Measurements from ENCODE around the gene RYR3. TPM values are rescaled to one million over a fixed set of nuclear protein-coding genes. Genes with fewer than 3 reads are reported as not detected.

The RYR3 gene
- total and polyA plus RNA-seq, 10 of the 15 experiments (the other 5 are each of a cell fraction or from before 2014, with no cell fraction given) = under 0.01 to 0.44 (median 0.16) TPM; not detected in 5

DNA sequence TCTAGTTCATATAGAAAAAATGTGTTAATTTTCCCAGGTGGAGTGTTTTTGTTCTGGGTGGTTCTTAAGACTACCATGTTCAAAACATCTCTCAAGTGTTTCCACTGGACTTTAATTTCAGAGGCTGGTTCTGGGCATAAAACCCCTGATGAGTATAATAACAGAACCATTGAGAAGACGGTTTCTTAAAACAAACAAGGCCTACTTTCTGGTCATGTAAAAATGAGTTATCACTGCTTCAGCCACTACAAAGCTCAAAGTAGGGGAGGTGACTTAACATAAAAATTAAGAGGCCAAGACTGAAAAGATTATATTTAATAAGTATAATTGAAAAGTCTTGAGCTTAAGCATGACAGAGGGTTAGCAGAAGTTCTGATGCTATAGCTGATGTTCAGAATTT lies 33.8 kb downstream of the RYR3 start:
- DNase-seq (ENCODE audit: low read depth, low spot score) (no peak), ATAC-seq (peak; percentile 68), FAIRE-seq (no peak)
- RAD21 ChIA-PET (ENCODE audit: unreplicated experiment) = interaction anchor here (0.8 to 2.1 kb wide), 2 partner anchors 21 to 31 kb away, joined by 3 to 13 read pairs; no protein-coding TSS in a partner anchor
- TF ChIP-seq ZNF622 (IDR thresholded peaks at IDR 0.05) (no peak), POU2F2 (IDR thresholded peaks at IDR 0.05; ENCODE audit: borderline replicate concordance, low read depth, low read length) (no peak), POLR2AphosphoS2 (IDR thresholded peaks at IDR 0.05; ENCODE audit: low read depth, low read length) (no peak), ZNF217 (IDR thresholded peaks at IDR 0.05) (0 out of 2 replicates have a peak, but pooled peaks have one; percentile 18)
- TF ChIP-seq, protein P1, sequence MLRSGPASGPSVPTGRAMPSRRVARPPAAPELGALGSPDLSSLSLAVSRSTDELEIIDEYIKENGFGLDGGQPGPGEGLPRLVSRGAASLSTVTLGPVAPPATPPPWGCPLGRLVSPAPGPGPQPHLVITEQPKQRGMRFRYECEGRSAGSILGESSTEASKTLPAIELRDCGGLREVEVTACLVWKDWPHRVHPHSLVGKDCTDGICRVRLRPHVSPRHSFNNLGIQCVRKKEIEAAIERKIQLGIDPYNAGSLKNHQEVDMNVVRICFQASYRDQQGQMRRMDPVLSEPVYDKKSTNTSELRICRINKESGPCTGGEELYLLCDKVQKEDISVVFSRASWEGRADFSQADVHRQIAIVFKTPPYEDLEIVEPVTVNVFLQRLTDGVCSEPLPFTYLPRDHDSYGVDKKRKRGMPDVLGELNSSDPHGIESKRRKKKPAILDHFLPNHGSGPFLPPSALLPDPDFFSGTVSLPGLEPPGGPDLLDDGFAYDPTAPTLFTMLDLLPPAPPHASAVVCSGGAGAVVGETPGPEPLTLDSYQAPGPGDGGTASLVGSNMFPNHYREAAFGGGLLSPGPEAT (IDR thresholded peaks at IDR 0.05; ENCODE audit: low read depth) = 0 out of 2 replicates have a peak, but pooled peaks have one; percentile 15
- TF ChIP-seq, protein P2, sequence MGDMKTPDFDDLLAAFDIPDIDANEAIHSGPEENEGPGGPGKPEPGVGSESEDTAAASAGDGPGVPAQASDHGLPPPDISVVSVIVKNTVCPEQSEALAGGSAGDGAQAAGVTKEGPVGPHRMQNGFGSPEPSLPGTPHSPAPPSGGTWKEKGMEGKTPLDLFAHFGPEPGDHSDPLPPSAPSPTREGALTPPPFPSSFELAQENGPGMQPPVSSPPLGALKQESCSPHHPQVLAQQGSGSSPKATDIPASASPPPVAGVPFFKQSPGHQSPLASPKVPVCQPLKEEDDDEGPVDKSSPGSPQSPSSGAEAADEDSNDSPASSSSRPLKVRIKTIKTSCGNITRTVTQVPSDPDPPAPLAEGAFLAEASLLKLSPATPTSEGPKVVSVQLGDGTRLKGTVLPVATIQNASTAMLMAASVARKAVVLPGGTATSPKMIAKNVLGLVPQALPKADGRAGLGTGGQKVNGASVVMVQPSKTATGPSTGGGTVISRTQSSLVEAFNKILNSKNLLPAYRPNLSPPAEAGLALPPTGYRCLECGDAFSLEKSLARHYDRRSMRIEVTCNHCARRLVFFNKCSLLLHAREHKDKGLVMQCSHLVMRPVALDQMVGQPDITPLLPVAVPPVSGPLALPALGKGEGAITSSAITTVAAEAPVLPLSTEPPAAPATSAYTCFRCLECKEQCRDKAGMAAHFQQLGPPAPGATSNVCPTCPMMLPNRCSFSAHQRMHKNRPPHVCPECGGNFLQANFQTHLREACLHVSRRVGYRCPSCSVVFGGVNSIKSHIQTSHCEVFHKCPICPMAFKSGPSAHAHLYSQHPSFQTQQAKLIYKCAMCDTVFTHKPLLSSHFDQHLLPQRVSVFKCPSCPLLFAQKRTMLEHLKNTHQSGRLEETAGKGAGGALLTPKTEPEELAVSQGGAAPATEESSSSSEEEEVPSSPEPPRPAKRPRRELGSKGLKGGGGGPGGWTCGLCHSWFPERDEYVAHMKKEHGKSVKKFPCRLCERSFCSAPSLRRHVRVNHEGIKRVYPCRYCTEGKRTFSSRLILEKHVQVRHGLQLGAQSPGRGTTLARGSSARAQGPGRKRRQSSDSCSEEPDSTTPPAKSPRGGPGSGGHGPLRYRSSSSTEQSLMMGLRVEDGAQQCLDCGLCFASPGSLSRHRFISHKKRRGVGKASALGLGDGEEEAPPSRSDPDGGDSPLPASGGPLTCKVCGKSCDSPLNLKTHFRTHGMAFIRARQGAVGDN (IDR thresholded peaks at IDR 0.05) = no peak
- CTCF ChIA-PET = interaction anchor here (0.6 to 1.3 kb wide), 8 partner anchors 9 to 98 kb away, joined by 3 to 4 read pairs (median 3); no protein-coding TSS in a partner anchor
- H3K9ac ChIP-seq (ENCODE audit: control insufficient read depth, insufficient read depth, low read length) = no peak overlapping the region
- H3K9me3 ChIP-seq (replicated peaks; ENCODE audit: control insufficient read depth, insufficient read depth, low read length) = no peaks in the 10 kb centered on the region
- no TSS peak for BruUV-seq (replicated peaks)
- H3K36me3 ChIP-seq (ENCODE audit: control insufficient read depth in 2 of 2, insufficient read depth in 2 of 2, low read length in 1 of 2) = no peaks in the 10 kb centered on the region
- no peak overlapping the region for H3K4me2 ChIP-seq (ENCODE audit: control insufficient read depth, insufficient read depth)
- SMC1A ChIA-PET (ENCODE audit: uncharacterized antibody, unreplicated experiment) = interaction anchor here (1.0 to 3.3 kb wide), 7 partner anchors 13 to 52 kb away, joined by 3 to 20 read pairs (median 5); no protein-coding TSS in a partner anchor
- H2AFZ ChIP-seq (ENCODE audit: control insufficient read depth, low read depth, low read length) = no peak overlapping the region
- POLR2A ChIA-PET = interaction anchor here (0.8 to 1.7 kb wide), 2 partner anchors 8 to 21 kb away, joined by 3 to 6 read pairs; no protein-coding TSS in a partner anchor
- H3K27ac ChIP-seq (ENCODE audit: control insufficient read depth, insufficient read depth) = no peak overlapping the region
- intact Hi-C loops (cut with micrococcal nuclease; ENCODE audit: unreplicated experiment) = no loop called here
- no peaks in the 10 kb centered on the region for H3K79me2 ChIP-seq (ENCODE audit: control insufficient read depth, insufficient read depth, low read length)
- H3K4me1 ChIP-seq (ENCODE audit: control insufficient read depth, insufficient read depth, low read length) = peaks cover 5% of the 10 kb centered on the region
- H3K27me3 ChIP-seq (replicated peaks in 1 of 2; ENCODE audit: control insufficient read depth in 2 of 2, insufficient read depth in 2 of 2, low read length in 1 of 2) = no peaks in the 10 kb centered on the region
- in situ Hi-C loops (cut with MboI) = no loop called here
- no peaks in the 10 kb centered on the region for H4K20me1 ChIP-seq (ENCODE audit: control insufficient read depth, insufficient read depth)
- no peak overlapping the region for H3K4me3 ChIP-seq
- 0% methylated on average over 1 of the region's 1 CpG for WGBS (ENCODE audit: insufficient coverage, insufficient replicate concordance, low lambda C conversion rate, missing lambda C conversion rate)
